GM10248 (cell line): Measurements from ENCODE around the gene CYP24A1.

Source experiments
- CTCF ChIA-PET: fragments of 300-600 bp; sonication (Branson Sonifier 250); formaldehyde crosslinking; extraction: SDS; loops from one replicate; lab custom pipeline; 2021; ENCODE audit warnings: antibody characterized with exemption; lab: Yijun Ruan, JAX
- POLR2A ChIA-PET: fragments of 350-650 bp; sonication (Branson Sonifier 250); formaldehyde crosslinking; extraction: SDS; loops from one replicate; lab custom pipeline; 2020; ENCODE audit warnings: antibody characterized with exemption; lab: Yijun Ruan, JAX
- DNase-seq: peaks from one replicate; pipeline ENCODE4 v3.0.0; 2012; ENCODE audit errors: extremely low spot score
- CTCF ChIP-seq: IDR thresholded peaks from 2 replicates; pipeline ENCODE4 v1.5.1; 2012; ENCODE audit warnings: mild to moderate bottlenecking, low read depth; ENCODE audit errors: extremely low read depth, missing control alignments, control extremely low read depth

Gene CYP24A1

GRCh38 chr20:54179946-54180345, 6.2 kb upstream of the CYP24A1 start:
- TF ChIP-seq CTCF: no peak
- CTCF ChIA-PET: interaction anchor here (1.0 to 3.7 kb wide), 6 partner anchors 20 to 84 kb away, joined by 3 to 13 read pairs (median 3); no protein-coding TSS in a partner anchor
- no peak for DNase-seq

GRCh38 chr20:54178256-54178655, 4.5 kb upstream of the CYP24A1 start:
- no peak for DNase-seq
- POLR2A ChIA-PET: no interaction called here
- TF ChIP-seq CTCF: no peak
- CTCF ChIA-PET: interaction anchor here (1.5 kb wide), 1 partner anchor 82 kb away, joined by 3 read pairs; no protein-coding TSS in a partner anchor

More at GRCh38 chr20:54179946-54180345, 6.2 kb upstream of the CYP24A1 start:
- POLR2A ChIA-PET: interaction anchor here (0.6 kb wide), 1 partner anchor 32 kb away, joined by 3 read pairs; no protein-coding TSS in a partner anchor

GRCh38 chr20:54177378-54177777, 3.6 kb upstream of the CYP24A1 start:
- no peak for DNase-seq
- ChIA-PET CTCF (no interaction called here), POLR2A (no interaction called here)
- no peak for TF ChIP-seq CTCF

- DNase-seq: no peak
Observed at GRCh38 chr20:54176610-54177009, 2.8 kb upstream of the CYP24A1 start.

GRCh38 chr20:54174457-54175175, 830 bp upstream of the CYP24A1 start:
- no peak for DNase-seq
- CTCF ChIA-PET: interaction anchor here (1.2 to 1.7 kb wide), 2 partner anchors 30 to 33 kb away, joined by 3 to 6 read pairs; partner anchors contain the start of gene PFDN4

More at GRCh38 chr20:54176610-54177009, 2.8 kb upstream of the CYP24A1 start:
- ChIA-PET POLR2A (no interaction called here), CTCF (interaction anchor here (1.3 kb wide), 1 partner anchor 10 kb away, joined by 4 read pairs; no protein-coding TSS in a partner anchor)
- no peak for TF ChIP-seq CTCF

More at GRCh38 chr20:54174457-54175175, 830 bp upstream of the CYP24A1 start:
- no peak for TF ChIP-seq CTCF
- POLR2A ChIA-PET: no interaction called here
